HTR-8/SVneo (cell line): ENCODE data around the gene GLIS1.

ENCODE experiments used
- DNase-seq: peaks from one replicate; pipeline ENCODE4 v3.0.0; 2011; ENCODE audit warnings: low spot score, mixed read lengths; ENCODE audit not compliant: insufficient read length
- FAIRE-seq: peaks from 2 replicates; lab custom pipeline; 2011; peaks lifted over from hg19 to GRCh38; lab: Jason Lieb, UNC

The GLIS1 gene

DNA sequence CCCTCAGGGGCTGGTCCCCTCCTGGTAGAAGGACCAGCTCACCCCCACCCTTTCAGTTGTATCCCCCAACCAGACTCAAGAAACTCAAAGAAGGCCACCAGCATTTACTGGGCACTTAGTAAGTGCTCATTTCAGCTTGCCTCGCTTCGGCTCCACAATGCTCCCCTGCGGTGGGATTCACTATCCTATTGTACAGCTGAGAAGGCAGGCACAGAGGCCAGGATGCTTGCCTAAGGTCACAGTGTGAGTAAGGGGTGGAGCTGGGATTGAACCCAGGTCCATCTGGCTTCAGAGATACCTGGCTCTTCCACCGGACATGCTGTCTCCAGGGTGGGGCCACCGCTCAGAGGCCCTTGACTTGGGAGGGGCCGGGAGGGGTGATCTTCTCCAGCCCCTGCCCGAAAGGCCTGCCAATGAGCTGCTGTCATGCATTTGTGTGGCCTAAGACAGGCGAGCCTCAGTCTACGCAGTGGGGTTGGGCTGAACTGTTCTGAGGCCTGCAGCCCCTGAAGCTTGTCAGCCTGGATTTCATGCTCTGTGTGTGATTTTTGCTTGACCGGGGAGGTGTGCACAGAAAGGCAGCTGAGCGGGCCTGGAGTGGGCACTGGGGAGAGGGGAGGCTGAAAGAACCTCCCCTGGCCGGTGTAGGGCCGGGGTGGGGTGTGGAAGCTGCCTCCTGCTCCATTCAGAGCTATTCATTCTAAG is 231.7 kb downstream of the GLIS1 start:
- DNase-seq (no peak), FAIRE-seq (no peak)

DNA sequence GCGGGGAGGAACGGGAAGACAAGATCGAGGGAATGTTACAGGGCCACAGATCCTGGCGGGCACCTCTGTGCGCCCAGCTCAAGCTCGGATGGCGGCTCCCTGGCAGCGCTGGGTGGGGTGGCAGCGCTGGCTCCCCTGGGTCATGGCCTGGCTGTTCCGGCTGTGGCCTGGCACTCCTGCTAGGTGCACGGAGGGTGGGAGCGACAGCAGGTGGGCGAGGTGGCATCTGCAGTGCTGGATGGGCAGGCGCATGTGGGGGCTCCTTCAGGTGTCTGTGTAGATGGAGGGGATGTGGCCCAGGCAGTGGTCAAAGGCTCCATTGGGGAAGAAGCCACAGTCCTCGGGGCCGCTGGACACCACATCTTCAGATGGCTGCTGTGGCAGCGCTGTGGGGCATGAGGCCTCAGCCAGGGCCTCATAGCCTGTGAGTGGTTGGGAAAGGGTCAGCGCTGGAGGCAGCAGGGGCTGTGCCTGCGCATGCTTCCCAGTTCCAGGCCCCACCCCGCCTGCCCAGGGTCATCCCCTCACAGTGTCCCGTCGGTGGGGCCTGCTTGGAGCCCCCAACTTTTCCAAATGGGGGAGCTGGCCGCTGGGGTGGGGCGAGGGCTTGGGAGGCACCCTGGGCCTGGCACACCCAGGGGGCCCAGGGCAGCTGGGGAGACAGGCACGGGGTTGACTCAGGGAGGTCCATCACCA is 232.5 kb downstream of the GLIS1 start:
- DNase-seq (no peak), FAIRE-seq (no peak)

DNA sequence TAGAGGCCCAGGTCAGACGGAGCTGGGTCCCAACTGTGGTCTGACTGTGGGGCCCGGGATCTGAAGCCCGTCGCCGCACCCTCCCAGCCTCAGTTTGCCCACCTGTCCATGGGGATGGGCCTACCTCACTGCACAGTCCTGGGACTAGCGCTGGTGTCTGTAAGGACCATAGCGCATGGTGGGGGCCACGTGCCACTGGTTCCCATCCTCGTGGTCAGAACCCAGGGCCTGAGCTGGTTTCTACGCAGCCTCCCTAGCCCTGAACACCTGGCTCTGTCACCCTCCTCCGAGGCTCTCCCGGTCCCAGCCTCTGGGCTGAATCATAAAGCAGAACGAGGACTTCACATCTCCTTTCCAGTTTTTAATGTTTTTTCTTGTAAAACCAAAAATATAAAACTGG is 233.1 kb downstream of the GLIS1 start:
- FAIRE-seq (no peak), DNase-seq (no peak)

DNA sequence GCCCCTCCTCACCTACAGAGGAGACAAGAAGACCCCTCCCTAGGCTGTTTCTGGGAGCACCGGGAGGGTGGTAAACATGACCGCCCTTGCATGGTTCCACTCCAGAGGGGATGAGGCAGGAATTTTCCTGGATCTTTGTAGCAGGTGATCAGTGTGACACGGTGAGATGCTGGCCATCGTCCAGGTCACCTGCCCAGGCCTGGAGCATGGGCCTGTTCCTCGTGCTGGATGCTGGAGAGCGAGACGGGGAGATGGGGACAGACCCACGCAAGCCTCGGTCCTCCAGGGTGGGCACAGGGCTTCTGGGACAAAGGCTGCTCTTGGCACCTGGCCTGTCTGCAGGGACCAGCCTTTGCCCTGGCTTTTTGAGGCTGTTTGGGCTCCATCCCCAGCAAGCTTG is 233.6 kb downstream of the GLIS1 start:
- DNase-seq (no peak), FAIRE-seq (no peak)

DNA sequence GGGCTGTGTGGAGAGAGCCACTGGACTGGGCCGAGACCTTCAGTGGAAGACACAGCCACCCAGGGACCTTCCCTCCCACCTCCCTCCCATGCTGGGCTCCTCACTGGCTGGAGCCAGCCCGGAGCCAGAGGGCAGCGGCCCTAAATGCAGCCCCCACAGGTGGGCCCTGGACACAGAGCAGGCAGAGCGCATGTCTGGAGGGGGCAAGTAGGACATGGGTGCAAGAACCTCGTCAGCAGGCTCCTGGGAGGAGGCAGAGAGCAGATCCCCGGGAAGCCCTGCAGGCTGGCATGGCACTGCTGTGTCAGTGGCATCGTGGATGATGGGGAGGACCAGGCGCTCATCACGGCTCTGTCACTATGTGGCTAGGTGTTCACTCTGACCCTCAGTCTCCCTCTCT is 234.1 kb downstream of the GLIS1 start:
- no peak for DNase-seq
- FAIRE-seq = no peak

DNA sequence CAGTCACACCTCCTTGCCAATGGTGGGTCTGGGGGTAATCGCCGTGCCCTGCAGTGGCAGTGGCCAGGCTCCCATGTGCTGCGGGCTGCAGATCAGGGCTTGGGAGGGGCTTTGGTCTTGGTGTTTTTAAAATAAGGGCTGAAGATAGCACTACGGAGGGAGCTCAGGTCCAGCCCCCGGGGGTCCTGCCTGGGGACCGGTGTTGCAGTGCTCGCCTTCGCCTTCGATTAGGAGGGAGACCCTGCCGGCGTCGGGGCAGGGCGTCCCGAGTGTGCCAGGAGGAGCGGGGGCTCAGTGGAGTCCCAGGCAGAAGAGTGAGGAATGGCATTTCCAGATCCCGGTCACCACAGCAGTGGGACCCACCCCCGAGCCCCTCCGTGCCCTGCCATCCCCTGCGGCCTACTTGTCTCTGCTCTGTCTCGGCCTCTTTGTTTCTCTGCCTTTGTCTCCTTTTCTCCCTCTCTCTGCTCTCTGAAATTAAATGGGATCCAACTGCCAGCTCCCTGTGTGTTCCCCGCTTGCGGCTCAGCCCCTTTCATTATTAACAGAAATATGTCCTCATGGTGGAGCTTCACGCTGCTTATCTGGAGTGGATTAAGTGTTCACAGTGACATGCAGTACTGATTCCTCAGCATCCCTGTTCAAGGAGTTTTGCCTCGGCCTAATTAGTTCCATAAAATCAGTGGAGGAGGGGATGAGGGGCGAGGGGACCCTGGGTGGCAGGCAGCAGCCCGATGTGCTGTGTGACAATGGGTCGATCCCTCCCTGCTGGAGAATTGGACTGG is 235.3 kb downstream of the GLIS1 start:
- no peak for DNase-seq

DNA sequence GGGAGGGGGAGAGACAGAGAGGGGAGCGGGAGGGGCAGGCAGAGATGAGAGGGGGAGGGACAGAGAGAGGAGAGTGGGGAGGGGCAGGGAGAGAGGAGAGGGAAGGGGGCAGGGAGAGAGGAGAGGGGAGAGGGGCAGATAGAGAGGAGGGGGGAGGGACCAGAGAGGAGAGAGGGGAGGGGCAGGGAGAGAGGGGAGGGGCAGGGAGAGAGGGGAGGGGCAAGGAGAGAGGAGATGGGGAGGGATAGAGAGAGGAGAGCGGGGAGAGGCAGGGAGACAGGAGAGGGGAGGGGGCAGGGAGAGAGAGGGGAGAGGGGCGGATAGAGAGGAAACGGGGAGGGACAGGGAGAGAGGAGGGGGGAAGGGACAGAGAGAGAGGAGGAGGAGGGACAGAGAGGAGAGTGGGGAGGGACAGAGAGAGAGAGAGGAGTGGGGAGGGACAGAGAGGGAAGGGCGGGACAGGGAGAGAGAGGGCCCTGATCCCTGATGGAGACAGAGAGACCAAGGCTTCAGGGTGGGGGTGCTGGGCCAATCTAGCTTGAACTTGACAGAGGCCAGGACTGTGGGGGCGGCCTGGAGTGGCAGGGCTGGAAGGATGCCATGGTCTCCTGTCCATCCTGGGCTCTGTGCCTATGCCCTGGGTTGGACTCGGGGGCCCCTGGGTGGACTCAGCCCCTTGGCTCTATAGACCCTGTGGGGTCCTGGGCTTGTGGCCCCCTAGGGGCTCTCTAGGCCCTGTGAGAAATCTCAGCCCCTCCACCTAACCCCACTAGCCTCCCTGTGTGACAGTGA is 236.1 kb downstream of the GLIS1 start:
- no peak for DNase-seq
- no peak for FAIRE-seq

More for the DNA sequence above, 235.3 kb downstream of the GLIS1 start:
- no peak for FAIRE-seq

DNA sequence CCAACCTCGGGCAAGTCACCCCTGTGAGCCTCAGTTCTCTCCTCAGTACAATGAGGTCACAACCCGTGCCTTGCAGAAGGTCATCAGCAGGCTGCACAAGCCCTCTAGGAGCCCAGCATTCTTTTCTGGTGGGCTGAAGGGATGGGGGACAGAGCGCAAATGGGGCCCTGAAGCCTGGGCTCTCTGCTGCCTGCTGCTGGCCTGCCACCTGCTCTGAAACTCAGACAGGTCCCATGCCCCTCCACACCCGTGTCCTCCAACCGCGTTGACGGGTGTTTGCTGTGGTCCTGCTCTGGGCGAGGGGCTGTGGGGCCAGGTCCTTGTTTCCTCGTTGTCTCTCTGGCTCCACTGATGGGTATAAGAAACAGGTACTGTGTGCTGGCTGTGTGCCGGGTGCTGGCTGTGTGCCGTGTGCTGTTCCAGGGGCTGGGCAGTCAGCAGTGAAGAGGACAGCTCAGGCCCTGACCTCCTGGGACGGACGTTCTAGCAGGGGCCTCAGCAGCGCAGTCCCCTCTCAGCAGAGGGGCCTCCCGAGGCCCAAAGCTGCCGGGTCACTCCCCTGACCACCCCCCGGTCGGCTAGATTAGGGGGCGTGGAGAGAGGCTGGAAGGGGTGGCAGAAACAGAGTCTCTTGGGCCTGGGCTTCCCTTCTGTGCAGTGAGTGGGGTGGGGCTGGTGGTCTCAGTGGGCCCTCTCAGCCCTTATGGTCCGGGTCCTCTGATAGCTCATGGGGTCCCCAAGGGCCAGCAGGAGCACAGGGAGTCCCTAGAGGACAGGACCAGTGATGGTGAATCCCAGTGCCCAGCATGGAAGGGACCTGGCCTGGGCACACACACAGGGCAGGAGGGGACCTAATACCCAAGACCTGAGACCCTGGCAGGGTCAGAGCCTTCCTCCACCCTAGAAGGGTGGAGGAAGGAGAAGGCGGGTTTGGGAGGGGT is 237.6 kb downstream of the GLIS1 start:
- DNase-seq (no peak), FAIRE-seq (no peak)

DNA sequence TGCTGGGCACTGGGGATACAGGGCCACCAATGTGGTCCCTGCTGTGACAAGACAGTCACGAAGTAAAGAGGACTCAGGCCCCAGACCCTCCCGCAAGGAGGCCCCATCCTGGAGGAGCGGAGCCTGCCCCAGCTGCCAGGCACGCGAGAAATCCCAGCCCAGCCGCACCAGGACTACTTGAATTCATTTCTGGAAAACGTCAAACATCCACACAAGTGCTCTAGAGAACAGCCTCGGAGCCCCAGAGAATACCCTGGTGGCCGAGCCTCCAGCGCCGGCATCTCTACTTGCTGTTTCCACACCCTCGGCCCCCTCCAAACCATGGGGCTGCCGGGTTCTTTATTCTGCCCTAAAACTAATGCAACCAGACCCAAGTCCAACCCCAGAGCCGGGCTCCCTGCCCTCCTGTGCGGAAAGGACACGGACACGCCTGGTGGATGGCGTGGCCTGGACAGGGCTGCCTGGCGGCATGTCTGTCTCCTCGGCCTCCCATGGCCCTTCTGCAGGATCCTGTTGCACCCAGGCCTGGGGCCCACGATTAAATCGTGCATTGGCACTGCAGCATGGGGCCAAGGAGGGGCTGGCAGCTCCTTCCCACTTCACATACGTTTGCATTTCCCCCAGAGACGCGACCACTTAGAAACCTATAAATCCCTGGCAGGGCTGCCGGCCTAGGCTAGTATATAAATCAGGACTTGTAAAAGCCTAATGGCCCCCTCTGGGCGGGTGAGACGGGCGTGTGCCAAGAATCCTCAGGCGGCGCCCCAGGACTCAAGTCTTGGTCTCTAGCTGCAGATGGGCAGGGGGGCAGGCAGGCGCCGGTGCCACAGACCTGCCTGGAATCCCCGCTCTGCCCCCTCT is 238.5 kb downstream of the GLIS1 start:
- no peak for FAIRE-seq

DNA sequence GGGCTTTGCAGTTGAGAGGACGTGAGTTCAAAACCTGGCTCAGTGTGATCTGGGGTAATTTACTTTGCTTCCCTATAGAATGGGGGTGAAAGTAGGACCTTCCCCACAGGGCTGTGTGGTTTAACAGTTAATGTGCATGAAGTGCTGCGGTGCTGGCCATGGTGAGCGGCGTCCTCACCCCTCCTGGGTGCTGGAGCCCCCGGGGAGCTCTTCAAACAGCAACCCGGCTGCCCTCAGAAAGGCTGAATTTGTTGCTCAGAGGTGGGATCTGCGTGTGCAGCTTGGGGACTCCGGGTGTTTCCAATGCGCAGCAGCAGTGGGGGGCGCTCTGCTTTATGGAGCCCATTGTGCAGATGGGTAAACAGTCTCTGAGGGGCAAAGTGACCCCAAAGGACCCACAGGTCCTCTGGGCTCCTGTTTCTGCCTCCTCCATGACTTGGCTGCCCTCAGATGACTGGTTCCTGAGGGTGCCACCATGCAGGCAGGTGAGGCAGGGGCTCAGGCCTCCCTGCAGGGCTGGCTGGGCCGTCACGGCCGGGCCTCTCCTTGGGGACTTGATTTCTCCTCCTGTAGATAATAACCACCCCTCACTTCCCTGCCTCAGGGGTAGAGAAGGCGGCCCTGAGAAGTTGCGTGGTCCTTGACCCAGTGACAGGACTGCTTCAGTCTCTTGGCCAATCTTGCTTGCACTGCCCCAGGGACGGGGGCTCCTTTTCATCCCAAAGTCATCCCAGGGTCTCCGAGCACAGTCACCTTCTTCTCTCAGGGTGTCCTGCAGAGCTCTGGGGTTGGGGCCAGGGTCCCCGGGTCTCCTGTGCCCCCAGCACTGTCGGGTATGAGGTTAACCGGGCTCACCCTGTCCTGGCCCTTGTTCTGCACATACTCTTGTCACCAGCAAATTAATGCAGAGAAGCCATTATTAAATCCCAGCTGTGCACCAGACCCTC is 239.4 kb downstream of the GLIS1 start:
- FAIRE-seq = no peak
- DNase-seq = no peak

More for the DNA sequence above, 238.5 kb downstream of the GLIS1 start:
- DNase-seq = no peak

DNA sequence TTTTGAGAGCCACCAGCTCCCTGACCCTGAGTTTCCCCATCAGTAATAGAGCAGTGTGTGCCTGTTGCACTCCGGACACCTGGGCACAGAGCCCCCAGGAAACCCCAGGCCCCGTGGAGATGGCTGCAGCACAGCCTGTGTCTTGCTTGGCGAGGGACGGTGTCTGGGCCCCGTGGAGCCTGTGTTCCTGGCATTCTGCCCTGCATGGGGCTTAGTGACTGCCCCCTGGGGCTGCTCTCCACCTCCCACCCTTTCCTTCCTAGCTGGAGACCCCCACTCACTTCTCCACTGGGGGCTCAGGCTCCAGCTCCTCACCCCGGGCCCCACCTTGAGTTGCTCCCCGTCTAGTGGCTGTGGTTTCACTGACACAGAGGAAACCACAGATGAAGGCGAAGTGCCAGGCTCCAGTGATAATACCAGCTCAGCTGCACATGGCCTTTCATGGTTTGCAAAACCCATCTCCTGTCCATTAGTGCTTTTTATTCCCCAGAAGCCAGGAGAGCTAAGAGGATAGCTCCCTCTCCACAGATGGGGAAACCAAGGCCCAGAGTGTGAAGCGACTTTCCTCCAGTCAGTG is 240.3 kb downstream of the GLIS1 start:
- DNase-seq (no peak), FAIRE-seq (no peak)

DNA sequence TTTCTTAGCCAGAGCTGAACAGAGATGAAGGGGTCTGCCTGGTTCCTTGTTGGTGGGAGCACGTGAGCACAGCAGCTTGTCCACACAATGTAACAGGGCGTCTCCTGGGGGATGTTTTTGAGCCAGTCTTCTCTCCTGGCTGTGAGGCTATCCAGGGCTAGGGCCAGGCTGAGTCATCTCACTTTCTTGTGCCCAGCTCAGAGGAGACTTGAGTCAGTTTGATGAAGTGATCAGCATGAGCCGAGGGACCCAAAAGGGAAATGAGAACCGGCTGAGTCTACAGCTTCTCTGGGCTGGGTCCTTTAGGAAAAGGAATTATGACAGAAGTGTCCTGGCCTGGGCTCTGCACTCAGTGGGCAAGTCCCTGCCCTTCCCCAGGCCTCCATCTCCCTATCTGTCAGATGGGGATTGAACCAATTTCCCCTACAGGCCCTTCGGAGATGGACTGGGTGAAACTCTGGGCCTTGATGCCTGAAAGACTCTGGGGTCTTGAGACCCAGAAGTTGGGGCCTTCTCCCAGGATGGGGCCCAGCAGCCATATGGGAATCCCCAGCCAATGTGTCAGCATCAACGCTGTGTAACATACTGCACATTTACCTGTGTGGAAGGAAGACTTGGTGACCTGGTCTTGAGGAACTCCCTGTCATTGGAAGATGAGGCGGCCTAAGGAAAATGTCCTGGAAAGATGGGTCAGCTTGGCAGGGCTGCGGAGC is 243.2 kb downstream of the GLIS1 start:
- FAIRE-seq (no peak), DNase-seq (no peak)

DNA sequence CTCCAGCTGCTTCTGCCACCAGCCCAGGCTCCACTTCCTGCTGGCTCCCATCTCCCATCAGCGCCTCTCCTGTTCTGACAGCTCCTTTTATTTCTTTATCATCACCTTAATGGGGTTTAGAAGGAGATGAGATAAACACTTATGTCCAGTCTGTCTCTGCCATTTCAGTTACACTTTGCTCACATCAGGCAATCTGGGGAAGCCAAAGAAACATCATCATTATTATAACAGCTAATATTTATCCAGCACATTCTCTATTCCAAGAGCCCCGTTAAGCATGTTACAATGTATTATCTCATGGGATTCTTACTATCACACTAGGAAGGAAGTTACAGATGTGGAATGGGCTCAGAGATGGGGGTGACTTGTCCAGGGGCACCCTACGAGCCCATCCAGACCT is 248.6 kb downstream of the GLIS1 start:
- FAIRE-seq = no peak
- no peak for DNase-seq

DNA sequence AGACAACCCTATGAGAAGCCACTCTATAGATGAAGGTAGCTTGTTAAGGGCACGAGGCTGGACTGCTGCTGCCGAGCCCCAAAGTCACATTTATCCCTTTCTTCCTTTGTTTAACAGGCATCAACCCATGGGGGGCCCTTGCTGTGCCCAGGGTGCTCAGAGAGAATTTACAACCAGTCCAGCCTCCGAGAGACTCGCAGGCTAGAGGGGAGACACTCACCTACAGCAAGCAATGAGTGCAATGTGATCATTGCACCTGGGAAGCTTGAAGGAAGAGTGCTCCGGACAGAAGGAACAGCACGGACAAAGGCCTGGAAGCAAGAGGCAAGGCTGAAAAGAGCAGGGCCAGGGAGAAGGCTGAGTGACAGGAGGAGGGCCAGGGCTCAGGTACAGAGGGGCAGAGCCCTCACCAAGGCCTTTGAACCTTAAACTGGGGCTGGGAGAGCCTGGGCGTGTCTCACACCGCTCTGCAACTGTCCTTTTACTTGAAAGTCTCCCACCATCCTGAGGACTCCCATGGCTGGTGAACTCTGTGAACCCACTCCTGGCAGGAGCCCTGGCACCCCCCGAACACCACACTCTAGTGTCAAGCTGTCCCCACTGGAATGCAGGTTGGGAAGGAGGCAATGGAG is 252.5 kb downstream of the GLIS1 start:
- no peak for DNase-seq
- FAIRE-seq = no peak

DNA sequence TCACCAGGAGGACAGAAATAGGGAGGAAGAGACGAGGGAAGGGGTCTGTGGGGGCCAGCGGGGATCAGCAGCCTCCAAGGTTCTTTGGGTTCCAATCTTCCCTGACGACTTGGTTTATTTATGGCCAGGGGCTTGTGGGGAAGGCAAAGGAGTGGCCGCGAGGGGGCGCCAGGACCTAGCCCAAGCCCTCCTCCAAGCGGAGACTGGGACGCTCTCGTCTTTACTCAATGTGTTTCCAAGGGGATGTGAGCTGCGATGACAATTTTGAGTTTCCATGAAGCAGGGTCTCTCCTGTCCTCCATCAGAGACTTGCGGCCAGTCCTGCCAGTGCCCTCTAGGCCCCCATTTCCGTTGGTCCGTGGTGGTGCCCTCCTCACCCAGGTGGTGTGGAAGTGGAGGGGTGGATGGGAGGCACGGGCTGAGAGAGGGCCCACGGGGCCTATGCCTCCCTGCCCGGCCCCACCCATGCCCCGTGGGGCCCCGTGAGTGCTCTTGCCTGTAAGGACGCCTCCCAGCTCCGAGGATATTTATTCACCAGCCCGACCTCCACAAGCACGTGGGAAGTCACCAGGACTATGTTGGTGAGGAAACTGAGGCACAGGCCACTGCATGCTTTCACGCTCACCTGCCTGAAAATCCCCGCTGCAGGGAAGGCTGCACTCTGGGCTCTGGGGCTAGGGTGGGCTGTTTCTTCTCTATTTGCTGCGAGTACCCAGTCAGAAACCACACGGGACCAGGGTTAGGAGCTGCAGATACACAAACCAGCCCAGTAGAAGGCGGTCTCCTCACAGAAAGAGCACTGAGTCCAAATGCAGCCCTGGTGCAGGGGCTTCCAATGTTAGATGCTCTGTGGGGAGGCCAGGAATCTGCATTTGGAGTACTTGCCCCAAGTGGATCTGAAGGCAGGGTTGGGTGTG is 253.2 kb downstream of the GLIS1 start:
- DNase-seq (peak; percentile 80), FAIRE-seq (no peak)
